Left ventricle myocardium inferior (tissue), 1 donor: Measurements from ENCODE around the gene RPS24. TPM values are rescaled to one million over a fixed set of nuclear protein-coding genes. Genes with fewer than 3 reads are reported as not detected.

Experiments used
- DNase-seq: peaks from one replicate; pipeline ENCODE4 v3.0.0-alpha.2; 2020
- H3K27ac ChIP-seq: fragments of 200-600 bp; replicated peaks from 2 replicates; pipeline ENCODE4 v1.8.0; 2021
- H3K27me3 ChIP-seq: fragments of 200-600 bp; 2 replicates; pipeline ENCODE4 v1.8.0; 2021; ENCODE audit warnings: low read depth
- H3K36me3 ChIP-seq: fragments of 200-600 bp; 2 replicates; pipeline ENCODE4 v1.8.0; 2021
- H3K4me1 ChIP-seq: fragments of 200-600 bp; 2 replicates; pipeline ENCODE4 v1.8.0; 2021
- H3K4me3 ChIP-seq: fragments of 200-600 bp; 2 replicates; pipeline ENCODE4 v1.8.0; 2021; ENCODE audit warnings: mild to moderate bottlenecking, moderate library complexity
- H3K9me3 ChIP-seq: fragments of 200-600 bp; replicated peaks from 2 replicates; pipeline ENCODE4 v1.8.0; 2021
- CTCF ChIP-seq: fragments of 200-600 bp; IDR thresholded peaks from 2 replicates; pipeline ENCODE4 v1.8.0; 2021; ENCODE audit warnings: antibody characterized with exemption, mild to moderate bottlenecking, borderline replicate concordance
- intact Hi-C: fragments of 100-400 bp; cut with micrococcal nuclease; formaldehyde crosslinking; loops from one replicate; pipeline ENCODE4 v1.11.0; 2022
- total RNA-seq: library from RNA; stranded (reverse); fragmentation: NEBNext Ultra II Directional; extraction: Animal tissue kit (Norgen Biotek cat#: 25700); gene quantifications from one replicate; pipeline ENCODE4 v1.2.1, GENCODE V29; 2021
- donor health status: DM: no; HTN: yes; CAD: no; lungs with severe emphysema.

The RPS24 gene
- total RNA-seq, 1 donor from 2014 or later = 829 TPM

GRCh38 chr10:78029269-78030226, 4.1 kb upstream of the RPS24 start, which contains the start of gene POLR3A:
Gene POLR3A, minus strand, starts transcription at chr10:78029515. Its CDS starts 108 bp downstream, at chr10:78029407.
- Histone ChIP-seq H3K36me3 (peaks cover 16% of the 10 kb centered on the region), H3K9me3 (no peaks in the 10 kb centered on the region), H3K27ac (peak within 1 kb of the TSS; percentile 91), H3K4me1 (peaks cover 37% of the 10 kb centered on the region), H3K4me3 (peak within 1 kb of the TSS; percentile 90), H3K27me3 (no peaks in the 10 kb centered on the region)
- intact Hi-C loops = no loop called here
- TF ChIP-seq CTCF = peak; percentile 77
- peak; percentile 96 for DNase-seq

GRCh38 chr10:78033387-78033636, 351 bp upstream of the RPS24 start:
- Histone ChIP-seq H3K27ac (peak overlapping the region; percentile 73), H3K9me3 (no peaks in the 10 kb centered on the region), H3K36me3 (peaks cover 33% of the 10 kb centered on the region), H3K4me1 (peaks cover 57% of the 10 kb centered on the region), H3K27me3 (no peaks in the 10 kb centered on the region), H3K4me3 (peak overlapping the region; percentile 75)
- DNase-seq = no peak
- intact Hi-C loops = no loop called here
- TF ChIP-seq CTCF = no peak

DNA sequence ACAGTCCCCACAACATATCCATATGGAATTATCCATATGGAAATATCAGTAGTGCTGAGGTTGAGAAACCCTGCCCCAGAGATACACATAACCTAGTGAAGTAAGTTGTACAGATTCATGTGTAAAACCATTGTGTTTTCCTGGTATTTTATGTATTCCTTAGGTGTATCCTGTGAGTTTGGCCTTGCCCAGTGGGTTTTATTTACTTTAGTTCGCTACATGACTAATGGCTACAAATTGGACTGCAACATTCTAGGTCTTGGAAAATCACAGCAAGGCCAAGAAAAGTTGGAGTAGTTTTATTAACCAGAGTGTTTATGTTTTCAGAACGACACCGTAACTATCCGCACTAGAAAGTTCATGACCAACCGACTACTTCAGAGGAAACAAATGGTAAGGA, 1.4 kb downstream of the RPS24 start:
- Histone ChIP-seq H3K27ac (peak overlapping the region; percentile 73), H3K4me1 (peaks cover 50% of the 10 kb centered on the region), H3K36me3 (peaks cover 50% of the 10 kb centered on the region)

DNA sequence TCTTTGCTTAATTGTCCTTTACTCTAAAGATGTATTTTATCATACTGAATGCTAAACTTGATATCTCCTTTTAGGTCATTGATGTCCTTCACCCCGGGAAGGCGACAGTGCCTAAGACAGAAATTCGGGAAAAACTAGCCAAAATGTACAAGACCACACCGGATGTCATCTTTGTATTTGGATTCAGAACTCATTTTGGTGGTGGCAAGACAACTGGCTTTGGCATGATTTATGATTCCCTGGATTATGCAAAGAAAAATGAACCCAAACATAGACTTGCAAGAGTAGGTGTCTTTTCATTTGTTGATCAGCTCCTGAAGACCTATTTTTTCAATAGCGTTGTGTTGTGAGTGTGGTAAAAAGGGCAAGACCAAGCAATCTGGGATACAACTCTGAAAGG, 1.8 kb downstream of the RPS24 start:
- Histone ChIP-seq H3K4me3 (no peak overlapping the region), H3K27ac (no peak overlapping the region), H3K9me3 (no peaks in the 10 kb centered on the region), H3K36me3 (peaks cover 54% of the 10 kb centered on the region), H3K27me3 (no peaks in the 10 kb centered on the region), H3K4me1 (peaks cover 49% of the 10 kb centered on the region)
- DNase-seq = no peak
- TF ChIP-seq CTCF = no peak
- intact Hi-C loops = no loop called here

More for the DNA sequence above, 1.4 kb downstream of the RPS24 start:
- no peak for DNase-seq
- no peaks in the 10 kb centered on the region for H3K9me3 ChIP-seq
- intact Hi-C loops = no loop called here
- H3K4me3 ChIP-seq = peak overlapping the region; percentile 75
- TF ChIP-seq CTCF = no peak
- no peaks in the 10 kb centered on the region for H3K27me3 ChIP-seq

DNA sequence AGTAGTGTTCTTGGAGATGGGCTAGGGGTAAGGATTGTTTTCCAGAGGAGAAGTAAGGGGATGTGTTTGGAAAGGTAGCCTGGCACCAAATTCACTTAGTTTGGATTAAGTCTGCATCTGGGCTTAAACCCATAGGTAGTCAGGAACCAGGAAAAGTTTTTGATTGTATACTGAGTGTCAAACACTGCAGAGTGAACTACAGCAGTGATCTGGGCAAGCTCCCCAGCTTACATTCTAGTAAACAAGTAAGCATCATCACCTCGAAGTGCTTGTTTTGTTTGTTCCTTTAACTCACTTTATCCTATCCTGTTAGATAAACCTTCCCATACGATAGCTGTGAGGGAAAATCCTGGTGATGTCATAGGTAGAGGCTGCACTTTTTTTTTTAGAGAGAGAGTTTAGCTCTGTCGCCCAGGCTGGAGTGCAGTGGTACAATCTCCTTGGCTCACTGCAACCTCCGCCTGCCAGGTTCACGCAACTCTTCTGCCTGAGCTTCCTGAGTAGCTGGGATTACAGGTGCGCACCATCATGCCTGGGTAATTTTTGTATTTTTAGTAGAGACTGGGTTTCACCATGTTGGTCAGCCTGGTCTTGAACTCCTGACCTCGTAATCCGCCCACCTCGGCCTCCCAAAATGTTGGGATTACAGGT, 2.4 kb downstream of the RPS24 start:
- Histone ChIP-seq H3K27ac (no peak overlapping the region), H3K4me3 (no peak overlapping the region), H3K36me3 (peaks cover 60% of the 10 kb centered on the region), H3K4me1 (peaks cover 49% of the 10 kb centered on the region), H3K9me3 (no peaks in the 10 kb centered on the region), H3K27me3 (no peaks in the 10 kb centered on the region)
- no peak for TF ChIP-seq CTCF
- intact Hi-C loops = no loop called here
- no peak for DNase-seq
